ENCODE results near the gene PTH2.
"Not testable (repeated sequence)": the region's sequence is repeated elsewhere in the genome, so short reads cannot be mapped to it uniquely, and the experiment has no call there.

Gene PTH2

GRCh38 chr19:49382639-49383038 is 40.6 kb downstream of the PTH2 start:
- no peak for DNase-seq (ENCODE audit: low read depth in 2 of 2)

GRCh38 chr19:49380391-49380790 is 42.9 kb downstream of the PTH2 start:
- no peak for DNase-seq (ENCODE audit: low read depth in 2 of 2)

GRCh38 chr19:49378512-49378911 is 44.7 kb downstream of the PTH2 start:
- no peak for DNase-seq (ENCODE audit: low read depth in 2 of 2)

- no peak for DNase-seq (ENCODE audit: low read depth in 2 of 2)
These were observed 48.4 kb downstream of the PTH2 start for GRCh38 chr19:49374665-49375434.

GRCh38 chr19:49373174-49373573 is 50.1 kb downstream of the PTH2 start:
- DNase-seq (ENCODE audit: low read depth in 2 of 2), result not testable (repeated sequence)

Data from stimulated activated CD8-positive, alpha-beta memory T cell treated with anti-CD3 and anti-CD28 coated beads, Interleukin-15, amount 100 ng/mL, for 4 hours (primary cell).